Bronchial epithelial cell (primary cell): Measurements from ENCODE around the gene YDJC. TPM values are rescaled to one million over a fixed set of nuclear protein-coding genes. Genes with fewer than 3 reads are reported as not detected.
"Not testable (repeated sequence)": the region's sequence is repeated elsewhere in the genome, so short reads cannot be mapped to it uniquely, and the experiment has no call there.

Source experiments
- DNase-seq: peaks from one replicate; pipeline ENCODE4 v3.0.0-alpha.2; 2010; ENCODE audit warnings: low read depth
- FAIRE-seq: peaks from 2 replicates; lab custom pipeline; 2011; peaks lifted over from hg19 to GRCh38; lab: Jason Lieb, UNC
- H3K27me3 ChIP-seq: 2 replicates; pipeline ENCODE4 v1.5.1; 2011; ENCODE audit warnings: low read length; ENCODE audit not compliant: control insufficient read depth, insufficient read depth
- H3K36me3 ChIP-seq: 2 replicates; pipeline ENCODE4 v1.5.1; 2011; ENCODE audit warnings: low read length; ENCODE audit not compliant: control insufficient read depth, insufficient read depth
- H3K4me3 ChIP-seq: 2 replicates; pipeline ENCODE4 v1.5.1; 2011; ENCODE audit warnings: mild to moderate bottlenecking, low read depth, low read length, control low read depth
- CTCF ChIP-seq: IDR thresholded peaks from 2 replicates; pipeline ENCODE4 v1.5.1; 2011; ENCODE audit warnings: mild to moderate bottlenecking, moderate library complexity, low read length, control low read depth, inconsistent platforms; ENCODE audit not compliant: insufficient read depth, severe bottlenecking
- total RNA-seq: library from RNA; depleted of rRNA; stranded (reverse); fragments of >200 nt; gene quantifications from 2 replicates; pipeline ENCODE4 v1.2.1, GENCODE V29; 2014

Gene YDJC
- total RNA-seq, 1 donor from 2014 or later: 67.9 TPM

GRCh38 chr22:21615731-21616130 is 14.1 kb downstream of the YDJC start:
- FAIRE-seq (no peak), DNase-seq (no peak)
- H3K4me3 ChIP-seq: no peak overlapping the region
- H3K36me3 ChIP-seq: peaks cover 14% of the 10 kb centered on the region
- H3K27me3 ChIP-seq: no peaks in the 10 kb centered on the region
- TF ChIP-seq CTCF: no peak

GRCh38 chr22:21613553-21614233 is 16.1 kb downstream of the YDJC start:
- no peak overlapping the region for H3K4me3 ChIP-seq
- H3K27me3 ChIP-seq: no peaks in the 10 kb centered on the region
- peaks cover 13% of the 10 kb centered on the region for H3K36me3 ChIP-seq
- FAIRE-seq: no peak
- TF ChIP-seq CTCF: no peak
- DNase-seq: no peak

GRCh38 chr22:21612858-21613257 is 17.0 kb downstream of the YDJC start:
- Histone ChIP-seq H3K36me3 (peaks cover 13% of the 10 kb centered on the region), H3K27me3 (no peaks in the 10 kb centered on the region), H3K4me3 (no peak overlapping the region)
- no peak for TF ChIP-seq CTCF
- DNase-seq (no peak), FAIRE-seq (no peak)

DNA sequence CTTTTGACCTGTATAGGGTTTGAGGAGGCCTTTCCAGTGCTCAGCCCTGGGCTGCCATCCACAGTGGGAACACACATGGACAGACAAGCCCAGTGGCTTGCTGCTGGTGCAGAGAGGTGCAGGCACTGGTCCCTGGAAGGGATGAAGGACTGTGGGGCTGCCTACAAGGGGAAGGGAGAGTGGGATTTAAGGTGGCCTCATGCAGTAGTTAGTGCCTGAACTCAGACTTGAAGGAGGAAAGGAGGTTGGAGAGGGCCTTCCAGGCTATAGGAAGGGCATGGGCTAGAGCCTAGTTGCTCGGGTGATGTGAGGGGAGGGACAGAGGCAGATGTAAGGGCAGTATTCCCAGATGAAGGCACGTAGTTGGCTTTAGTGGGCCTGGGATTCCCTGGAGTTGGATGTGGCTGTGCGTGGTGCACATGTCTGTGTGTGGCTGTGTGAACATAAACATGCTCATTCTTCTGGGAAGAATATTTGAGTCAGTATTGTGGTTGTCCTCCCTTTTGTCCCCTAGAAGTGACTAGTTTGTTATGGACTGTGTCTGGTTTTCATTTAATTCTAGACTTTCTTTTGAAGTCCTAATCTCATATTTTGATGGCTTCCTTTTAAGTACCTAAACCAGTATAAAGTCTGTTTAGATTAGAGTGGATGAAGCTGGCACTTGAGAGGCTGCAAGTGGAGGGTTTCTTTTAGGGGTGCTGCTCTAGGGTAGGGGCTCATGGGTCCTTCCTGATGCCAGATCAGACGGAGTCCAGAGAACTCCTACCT is 18.4 kb downstream of the YDJC start:
- DNase-seq (no peak), FAIRE-seq (no peak)
- no peaks in the 10 kb centered on the region for H3K27me3 ChIP-seq
- H3K36me3 ChIP-seq: peaks cover 13% of the 10 kb centered on the region
- no peak overlapping the region for H3K4me3 ChIP-seq
- no peak for TF ChIP-seq CTCF

- not testable (repeated sequence) for H3K4me3 ChIP-seq, H3K27me3 ChIP-seq, H3K36me3 ChIP-seq, DNase-seq, FAIRE-seq
These were observed 20.2 kb downstream of the YDJC start for GRCh38 chr22:21609556-21610157.

DNA sequence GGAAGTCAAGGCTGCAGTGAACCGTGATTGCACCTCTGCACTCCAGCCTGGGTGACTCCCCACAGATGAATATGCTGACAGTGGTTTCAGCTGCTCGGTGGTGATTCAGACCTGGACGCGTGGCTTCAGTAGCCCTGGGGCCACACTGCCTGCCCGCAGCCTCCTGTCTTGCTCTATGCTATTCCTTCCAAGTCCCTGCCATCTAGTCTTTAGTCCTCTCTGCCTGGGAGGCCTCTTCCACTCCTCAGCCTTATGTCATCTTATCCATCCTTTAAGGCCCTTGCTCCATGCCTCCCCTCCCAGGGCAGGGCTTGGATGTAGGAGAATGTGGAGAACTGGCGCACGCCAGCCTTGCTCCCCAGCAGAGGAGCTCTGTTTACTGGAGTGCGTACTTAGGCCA is 23.0 kb downstream of the YDJC start:
- no peak for TF ChIP-seq CTCF
- Histone ChIP-seq H3K4me3 (no peak overlapping the region), H3K36me3 (peaks cover 11% of the 10 kb centered on the region), H3K27me3 (no peaks in the 10 kb centered on the region)
- DNase-seq (no peak), FAIRE-seq (no peak)
